ENCODE measurements around the gene TTC3. TPM values are rescaled to one million over a fixed set of nuclear protein-coding genes. Genes with fewer than 3 reads are reported as not detected.

Gene TTC3
- total and polyA plus RNA-seq, 9 of the 15 experiments (the other 6 are each of a cell fraction or from before 2014, with no cell fraction given) = 17.5 to 92.0 (median 59.5) TPM

- BruUV-seq (replicated peaks) = no TSS peak
Observed at GRCh38 chr21:37200641-37201480, 127.8 kb downstream of the TTC3 start.

More at GRCh38 chr21:37200641-37201480, 127.8 kb downstream of the TTC3 start:
- DNase-seq (ENCODE audit: extremely low read depth in 1 of 4, low spot score in 3 of 4) (no peak), FAIRE-seq (no peak), ATAC-seq (no peak)
- Histone ChIP-seq H3K36me3 (ENCODE audit: control insufficient read depth, insufficient read depth, low read length) (peaks cover 64% of the 10 kb centered on the region), H3K9me3 (replicated peaks; ENCODE audit: control insufficient read depth, insufficient read depth, low read depth, low read length) (no peaks in the 10 kb centered on the region), H3K27ac (ENCODE audit: extremely low read depth, low read depth, low read length) (no peak overlapping the region), H3K79me2 (ENCODE audit: control insufficient read depth, insufficient read depth, low read length) (no peaks in the 10 kb centered on the region), H3K9ac (ENCODE audit: insufficient read depth in 1 of 2, low read depth in 2 of 2, low read length in 2 of 2) (peak overlapping the region in 1 of 2 experiments; percentile 54; a peak in 2 of 4 replicates), H3K4me1 (replicated peaks in 1 of 2; ENCODE audit: control insufficient read depth in 2 of 2, insufficient read depth in 2 of 2, low read length in 2 of 2) (no peaks in the 10 kb centered on the region), H3K4me2 (ENCODE audit: insufficient read depth, low read length) (no peak overlapping the region), H3K4me3 (no peak overlapping the region), H4K20me1 (replicated peaks; ENCODE audit: control insufficient read depth, insufficient read depth, low read length) (no peaks in the 10 kb centered on the region), H3K9me1 (ENCODE audit: control insufficient read depth, insufficient read depth, low read length) (no peaks in the 10 kb centered on the region), H2AFZ (ENCODE audit: low read depth, low read length) (no peak overlapping the region), H3K27me3 (ENCODE audit: control insufficient read depth in 2 of 2, insufficient read depth in 2 of 2, low read length in 2 of 2) (no peaks in the 10 kb centered on the region)
- CTCF ChIA-PET (ENCODE audit: low intra/inter-chr PET ratio) = no interaction called here
- 91% methylated on average over 14 of the region's 16 CpGs for WGBS (ENCODE audit: insufficient coverage, low coverage, missing lambda C conversion rate)
- intact Hi-C loops (cut with micrococcal nuclease) = no loop called here
- in situ Hi-C loops (cut with MboI) = no loop called here
- POLR2A ChIA-PET = interaction anchor here (0.8 to 1.5 kb wide), 4 partner anchors 9 to 320 kb away, joined by 3 to 4 read pairs (median 3); no protein-coding TSS in a partner anchor
- TF ChIP-seq SNRNP70 (optimal IDR thresholded peaks at IDR 0.05; ENCODE audit: low read depth, low read length) = no peak
- TF ChIP-seq YY1 (IDR thresholded peaks at IDR 0.05; ENCODE audit: borderline replicate concordance in 1 of 3, control insufficient read depth in 1 of 3, extremely low read depth in 1 of 3, insufficient read depth in 3 of 3, insufficient read length in 1 of 3, insufficient replicate concordance in 2 of 3, low read depth in 1 of 3, low read length in 2 of 3) = no peak
- no peak for TF ChIP-seq ZNF589 (CRISPR knock-in tag; IDR thresholded peaks at IDR 0.05; ENCODE audit: low read depth)
- no peak for TF ChIP-seq ZNF24 (IDR thresholded peaks at IDR 0.05)
- TF ChIP-seq NKRF (IDR thresholded peaks at IDR 0.05; ENCODE audit: borderline replicate concordance) = no peak
- no peak for TF ChIP-seq HNRNPL (IDR thresholded peaks at IDR 0.05; ENCODE audit: low read depth, low read length)
- no peak for TF ChIP-seq ZNF165 (CRISPR knock-in tag; IDR thresholded peaks at IDR 0.05; ENCODE audit: borderline replicate concordance)
- TF ChIP-seq THRB (CRISPR knock-in tag; conservative IDR thresholded peaks at IDR 0.05) = no peak
- no peak for TF ChIP-seq GATA2 (CRISPR knock-in tag; IDR thresholded peaks at IDR 0.05)
- TF ChIP-seq HMG20B (CRISPR knock-in tag; IDR thresholded peaks at IDR 0.05) = no peak
- no peak for TF ChIP-seq XRCC4 (IDR thresholded peaks at IDR 0.05; ENCODE audit: extremely low read depth, insufficient read depth, insufficient read length)
- TF ChIP-seq DMBX1 (CRISPR knock-in tag; IDR thresholded peaks at IDR 0.05; ENCODE audit: borderline replicate concordance) = no peak
- no peak for TF ChIP-seq TAF15 (IDR thresholded peaks at IDR 0.05; ENCODE audit: low read depth, low read length)
- no peak for TF ChIP-seq ZNF174 (CRISPR knock-in tag; IDR thresholded peaks at IDR 0.05)
- no peak for TF ChIP-seq KAT7 (CRISPR knock-in tag; IDR thresholded peaks at IDR 0.05; ENCODE audit: borderline replicate concordance)
- no peak for TF ChIP-seq POLR2AphosphoS5 (IDR thresholded peaks at IDR 0.05; ENCODE audit: control insufficient read depth, insufficient read depth, low read depth, low read length)
- no peak for TF ChIP-seq CBFB (CRISPR knock-in tag; IDR thresholded peaks at IDR 0.05)
- no peak for TF ChIP-seq TBP (optimal IDR thresholded peaks at IDR 0.05; ENCODE audit: low read depth, low read length)
- TF ChIP-seq ETV1 (tag; conservative IDR thresholded peaks at IDR 0.05; ENCODE audit: low read depth) = no peak
